ENCODE results near the gene ZBTB22. TPM values are rescaled to one million over a fixed set of nuclear protein-coding genes. Genes with fewer than 3 reads are reported as not detected.
A peak's percentile ranks its signal among the peaks of the same experiment; 100 is the strongest.
"Not testable (repeated sequence)": the region's sequence is repeated elsewhere in the genome, so short reads cannot be mapped to it uniquely, and the experiment has no call there.

Gene ZBTB22
- total RNA-seq, 1 donor from 2014 or later: 15.0 TPM

- DNase-seq: no peak
Measured at GRCh38 chr6:33301877-33302276, 15.7 kb downstream of the ZBTB22 start.

DNA sequence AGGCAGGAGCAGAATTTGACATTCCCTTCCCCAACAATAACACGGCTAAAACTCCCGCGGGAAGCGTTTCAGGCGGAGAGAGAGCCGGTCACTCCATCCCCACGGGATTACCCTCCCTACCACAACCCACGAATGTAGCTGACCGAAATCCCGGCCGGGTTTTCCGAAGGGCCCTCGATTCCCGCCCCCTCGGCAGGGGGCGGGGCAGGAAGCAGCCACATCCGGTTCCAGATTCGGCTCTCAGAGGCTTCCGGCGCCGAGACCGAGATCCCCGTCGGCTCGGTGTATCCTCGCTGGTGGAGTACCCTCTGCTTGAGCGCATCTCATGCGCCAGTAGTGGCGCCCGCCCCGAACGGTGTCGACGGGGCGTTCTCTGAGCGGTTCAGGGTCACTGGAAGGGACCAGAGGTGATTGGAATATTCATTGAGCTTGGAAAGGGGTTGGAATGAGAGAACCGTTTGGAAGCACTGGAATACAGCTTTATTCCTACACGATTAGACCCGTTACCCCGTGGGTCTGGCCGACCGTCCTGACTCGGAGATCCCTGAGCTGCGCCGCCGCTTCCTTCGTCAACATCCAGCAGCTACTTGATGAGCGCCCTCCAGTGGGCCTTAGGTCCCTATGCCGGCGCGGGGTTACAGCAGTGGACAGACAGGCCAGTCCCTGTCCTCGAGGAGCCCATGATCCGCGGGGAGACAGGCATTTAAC lies 18.2 kb downstream of the ZBTB22 start:
- peak; percentile 97 for DNase-seq

- peak; percentile 85 for DNase-seq
Measured at GRCh38 chr6:33298773-33299236, 18.7 kb downstream of the ZBTB22 start, which contains the start of gene RGL2. RGL2 (minus strand) TSS chr6:33298942; CDS start chr6:33298610, 332 bp downstream.

GRCh38 chr6:33297956-33298772 lies 19.4 kb downstream of the ZBTB22 start:
- peak; percentile 90 for DNase-seq

- DNase-seq: peak; percentile 50
Measured at GRCh38 chr6:33297406-33297955, 20.1 kb downstream of the ZBTB22 start.

DNA sequence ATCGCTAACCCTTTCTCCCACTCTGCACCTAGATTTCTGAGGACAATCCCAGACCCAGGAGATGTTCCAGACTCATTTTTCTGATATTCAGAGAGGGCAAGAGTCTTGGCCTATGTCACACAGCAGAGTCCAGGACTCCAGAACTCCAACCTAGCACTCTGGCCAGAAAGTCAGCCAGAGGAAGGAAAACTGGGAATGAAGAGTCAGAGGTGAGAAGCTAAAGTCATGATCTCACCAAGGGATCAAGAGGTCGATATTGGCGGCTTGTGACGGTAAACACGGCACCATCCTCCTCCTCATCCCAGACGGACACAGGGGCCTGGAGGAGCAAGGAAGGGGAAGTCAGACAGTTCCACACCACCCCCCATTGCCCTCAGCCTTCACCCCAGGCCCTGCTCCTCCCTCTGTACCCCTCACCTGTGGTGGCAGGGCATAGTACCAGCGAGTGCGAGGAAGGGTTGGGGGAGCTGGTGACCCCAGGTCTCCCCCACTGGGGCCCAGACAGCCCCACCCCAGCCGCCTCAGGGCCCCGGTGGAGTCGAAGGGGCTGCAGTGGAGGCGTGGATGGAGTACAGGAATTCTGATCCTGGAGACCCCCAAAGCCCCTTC lies 20.6 kb downstream of the ZBTB22 start:
- no peak for DNase-seq

GRCh38 chr6:33295621-33296369 lies 21.7 kb downstream of the ZBTB22 start:
- DNase-seq: no peak

GRCh38 chr6:33294086-33294823 lies 23.3 kb downstream of the ZBTB22 start:
- DNase-seq: no peak

- DNase-seq: no peak
Measured at GRCh38 chr6:33292996-33293682, 24.4 kb downstream of the ZBTB22 start.

DNA sequence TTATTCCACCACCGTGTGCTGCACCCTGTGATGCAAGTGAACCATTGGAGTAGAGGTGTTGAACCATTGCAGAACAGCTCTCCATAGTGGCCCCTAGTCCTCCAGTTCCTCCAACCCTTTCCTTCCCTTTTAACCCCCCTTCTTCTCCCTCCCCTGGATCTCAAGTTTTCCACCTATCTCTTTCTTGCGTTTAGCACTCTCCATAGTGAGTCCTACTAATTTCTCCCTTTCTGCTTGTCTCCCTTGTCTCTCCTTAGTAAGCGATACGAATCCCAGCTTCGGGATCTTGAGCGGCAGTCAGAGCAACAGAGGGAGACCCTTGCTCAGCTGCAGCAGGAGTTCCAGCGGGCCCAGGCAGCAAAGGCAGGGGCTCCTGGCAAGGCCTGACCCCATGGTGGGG lies 27.1 kb downstream of the ZBTB22 start:
- DNase-seq: no peak

GRCh38 chr6:33289784-33290315 lies 27.7 kb downstream of the ZBTB22 start:
- no peak for DNase-seq

DNA sequence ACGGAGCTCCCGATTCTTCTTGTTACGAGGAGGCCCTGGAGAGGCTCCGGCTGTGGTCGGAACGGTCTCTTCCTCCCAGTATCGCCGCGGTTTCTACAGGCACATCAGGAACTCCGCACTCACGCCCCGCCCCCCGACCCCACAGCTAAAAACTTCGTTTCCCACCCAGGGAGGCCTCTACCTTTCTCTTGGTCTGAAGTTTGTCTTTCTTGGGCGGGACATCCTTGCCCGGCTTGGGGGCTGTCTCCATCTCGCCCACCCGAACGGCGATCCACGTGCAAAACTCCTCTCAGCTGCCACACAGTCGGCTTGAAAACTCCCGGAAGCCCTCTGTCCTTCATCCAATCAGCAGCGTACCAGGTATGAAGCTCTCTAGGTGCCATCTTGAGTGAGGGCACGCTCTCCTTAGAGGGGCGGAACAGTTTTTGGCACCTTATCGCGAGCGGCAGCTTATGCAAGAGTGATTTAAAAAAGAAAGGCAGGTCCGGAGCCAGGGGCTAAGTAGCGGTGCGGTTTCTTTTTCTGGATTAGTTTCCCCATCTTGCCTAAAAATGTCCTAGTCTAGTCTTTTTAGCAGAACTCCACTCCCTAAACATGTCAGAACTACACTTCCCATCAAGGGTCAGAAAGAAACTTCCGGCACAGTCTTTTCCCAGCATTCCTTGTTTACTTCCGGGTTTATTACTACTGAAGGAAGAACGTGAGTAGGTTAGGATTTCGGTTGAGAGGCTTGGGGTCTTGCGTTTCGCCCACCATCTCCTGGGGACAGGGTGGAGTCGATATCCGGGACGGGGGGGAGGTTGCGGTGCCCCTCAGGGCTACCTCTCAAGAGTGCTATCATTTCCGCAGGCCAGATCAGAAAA lies 28.4 kb downstream of the ZBTB22 start, which contains the start of the genes PFDN6 and WDR46:
TSS of gene PFDN6 (plus strand) at position 681 of the 863 bp plus-strand sequence. CDS start 256 bp downstream, outside the sequence.
TSS of gene WDR46 (minus strand) at position 319 of the 863 bp plus-strand sequence. CDS start at position 250, 69 bp downstream.
- peak; percentile 96 for DNase-seq

DNA sequence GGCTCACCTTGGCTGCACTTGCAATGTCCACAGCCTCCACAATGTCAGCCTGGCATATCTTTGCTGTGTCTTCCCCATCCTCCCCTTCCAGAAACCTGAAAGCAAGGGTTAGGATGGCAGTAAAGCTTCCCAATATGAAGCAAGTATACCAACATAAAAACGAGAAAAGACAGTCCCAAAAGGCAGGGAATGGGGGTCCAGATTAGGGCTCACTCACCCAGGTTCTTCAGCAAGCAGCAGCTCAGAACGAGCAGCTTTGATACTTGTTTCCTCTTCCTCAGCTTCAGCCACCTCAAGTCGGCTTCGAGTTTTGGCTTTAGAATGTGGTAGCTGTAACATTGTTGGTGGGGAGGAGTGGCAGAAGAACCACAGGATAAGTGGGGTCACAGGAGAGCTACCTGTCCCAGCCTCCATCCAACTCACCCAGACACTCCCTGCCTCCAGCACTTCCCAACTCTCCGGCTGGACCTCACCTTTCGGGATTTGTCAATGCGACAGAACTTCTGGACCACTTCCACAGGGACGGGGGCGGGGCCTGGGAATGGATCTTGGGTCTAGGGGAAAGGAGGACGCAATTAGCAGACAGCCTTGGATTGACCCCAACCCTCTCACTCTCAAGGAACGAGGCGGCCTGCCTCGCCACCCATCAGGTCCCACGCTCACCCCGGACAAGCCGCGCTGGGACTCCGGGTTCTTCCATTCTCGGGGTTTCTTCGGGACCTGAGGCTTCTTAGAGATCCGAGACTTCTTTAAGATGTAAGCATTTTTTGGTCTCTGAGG lies 29.2 kb downstream of the ZBTB22 start:
- no peak for DNase-seq

GRCh38 chr6:33286946-33287914 lies 30.3 kb downstream of the ZBTB22 start:
- no peak for DNase-seq

DNA sequence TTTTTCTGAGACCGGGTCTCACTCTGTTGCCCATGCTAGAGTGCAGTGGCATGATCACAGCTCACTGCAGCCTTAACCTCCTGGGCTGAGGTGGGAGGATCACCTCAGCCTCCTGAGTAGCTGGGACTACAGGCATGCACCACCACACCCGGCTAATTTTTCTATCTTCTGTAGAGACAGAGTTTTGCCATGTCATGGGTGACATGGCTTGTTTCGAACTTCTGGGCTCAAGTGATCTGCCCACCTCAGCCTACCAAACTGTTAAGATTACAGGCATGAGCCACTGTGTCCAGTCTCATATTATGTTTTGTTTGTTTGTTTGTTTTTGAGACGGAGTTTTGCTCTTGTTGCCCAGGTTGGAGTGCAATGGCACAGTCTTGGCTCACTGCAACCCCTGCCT lies 32.3 kb downstream of the ZBTB22 start:
- DNase-seq: not testable (repeated sequence)

DNA sequence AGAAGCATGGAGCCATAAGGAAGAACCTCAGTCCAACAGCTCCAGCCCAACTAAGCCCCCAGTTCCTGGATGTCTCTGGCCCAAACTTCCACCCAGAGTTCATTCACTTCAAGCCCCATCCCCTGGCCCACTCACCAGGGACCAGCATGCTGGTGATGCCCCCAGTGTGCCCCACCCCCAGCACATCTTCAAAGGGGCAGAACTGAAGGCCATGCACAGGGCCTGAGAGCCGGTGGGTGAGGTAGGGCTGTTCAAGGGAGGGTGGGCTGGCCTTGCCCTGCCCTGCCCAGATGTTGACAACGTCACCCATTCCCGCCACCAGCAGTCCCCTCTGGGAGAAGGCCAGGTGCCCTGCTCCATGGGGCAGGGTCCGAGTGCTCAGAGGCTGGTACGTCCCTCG lies 37.0 kb downstream of the ZBTB22 start:
- DNase-seq: no peak

Data from tongue (tissue), 2 donors.